ENCODE measurements around the gene XG.

XG gene

GRCh38 chrX:2819345-2820135 lies 67.7 kb downstream of the XG start:
- peak; percentile 20 for DNase-seq (ENCODE audit: low spot score)

- no peak for DNase-seq (ENCODE audit: low spot score)
These were observed 68.4 kb downstream of the XG start for GRCh38 chrX:2820136-2820771.

GRCh38 chrX:2823795-2824386 lies 72.1 kb downstream of the XG start:
- DNase-seq (ENCODE audit: low spot score) = peak; percentile 23

GRCh38 chrX:2824886-2825285 lies 73.0 kb downstream of the XG start:
- no peak for DNase-seq (ENCODE audit: low spot score)

GRCh38 chrX:2828344-2828958 lies 76.6 kb downstream of the XG start, which contains the start of gene GYG2:
TSS of gene GYG2 (plus strand) at chrX:2828930. CDS start at chrX:2830189, 1,259 bp downstream.
- peak; percentile 30 for DNase-seq (ENCODE audit: low spot score)

- no peak for DNase-seq (ENCODE audit: low spot score)
These were observed 77.1 kb downstream of the XG start for GRCh38 chrX:2828959-2829411.

- no peak for DNase-seq (ENCODE audit: low spot score)
These were observed 77.8 kb downstream of the XG start for GRCh38 chrX:2829469-2830246.

- no peak for DNase-seq (ENCODE audit: low spot score)
These were observed 79.8 kb downstream of the XG start for GRCh38 chrX:2831471-2832228.

GRCh38 chrX:2837961-2838360 lies 86.1 kb downstream of the XG start:
- DNase-seq (ENCODE audit: low spot score) = no peak

- DNase-seq (ENCODE audit: low spot score) = no peak
These were observed 89.1 kb downstream of the XG start for GRCh38 chrX:2840961-2841360.

- DNase-seq (ENCODE audit: low spot score) = no peak
These were observed 89.7 kb downstream of the XG start for GRCh38 chrX:2841537-2841936.

- no peak for DNase-seq (ENCODE audit: low spot score)
These were observed 95.2 kb downstream of the XG start for GRCh38 chrX:2846992-2847391.

- DNase-seq (ENCODE audit: low spot score) = peak; percentile 38
These were observed 97.0 kb downstream of the XG start for GRCh38 chrX:2848871-2849301.

GRCh38 chrX:2854918-2855317 lies 103.1 kb downstream of the XG start:
- no peak for DNase-seq (ENCODE audit: low spot score)

- DNase-seq (ENCODE audit: low spot score) = no peak
These were observed 103.9 kb downstream of the XG start for GRCh38 chrX:2855761-2856160.

GRCh38 chrX:2857566-2857965 lies 105.7 kb downstream of the XG start:
- DNase-seq (ENCODE audit: low spot score) = no peak

- DNase-seq (ENCODE audit: low spot score) = no peak
These were observed 107.5 kb downstream of the XG start for GRCh38 chrX:2859197-2859797.

GRCh38 chrX:2862404-2862803 lies 110.6 kb downstream of the XG start:
- DNase-seq (ENCODE audit: low spot score) = no peak

- no peak for DNase-seq (ENCODE audit: low spot score)
These were observed 111.8 kb downstream of the XG start for GRCh38 chrX:2863646-2864045.

Measured in HuH-7 (cell line).